ENCODE results near the gene A4GALT. TPM values are rescaled to one million over a fixed set of nuclear protein-coding genes. Genes with fewer than 3 reads are reported as not detected.

The A4GALT gene
- total RNA-seq, 1 donor from 2014 or later: 14.2 TPM

DNA sequence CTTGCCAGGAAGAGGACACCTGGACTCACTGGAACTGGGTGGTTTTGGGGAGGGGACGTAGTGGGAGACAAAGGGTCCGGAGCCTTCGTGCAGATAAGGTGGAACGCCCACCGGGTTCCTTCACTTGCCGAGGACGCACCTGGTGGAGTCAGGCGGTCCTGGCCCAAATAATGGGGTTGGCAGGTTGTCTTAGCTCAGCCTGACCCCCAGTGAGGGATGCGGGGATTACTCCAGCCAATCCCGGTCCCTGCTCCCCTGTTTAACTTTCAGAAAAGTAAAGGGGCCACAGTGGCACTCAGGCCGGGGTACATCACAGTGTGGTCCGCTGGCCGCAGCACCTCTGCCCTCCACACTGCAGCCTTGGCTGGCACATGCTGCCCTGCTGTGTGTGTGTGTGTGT, 18.0 kb downstream of the A4GALT start:
- DNase-seq (ENCODE audit: low spot score): no peak

DNA sequence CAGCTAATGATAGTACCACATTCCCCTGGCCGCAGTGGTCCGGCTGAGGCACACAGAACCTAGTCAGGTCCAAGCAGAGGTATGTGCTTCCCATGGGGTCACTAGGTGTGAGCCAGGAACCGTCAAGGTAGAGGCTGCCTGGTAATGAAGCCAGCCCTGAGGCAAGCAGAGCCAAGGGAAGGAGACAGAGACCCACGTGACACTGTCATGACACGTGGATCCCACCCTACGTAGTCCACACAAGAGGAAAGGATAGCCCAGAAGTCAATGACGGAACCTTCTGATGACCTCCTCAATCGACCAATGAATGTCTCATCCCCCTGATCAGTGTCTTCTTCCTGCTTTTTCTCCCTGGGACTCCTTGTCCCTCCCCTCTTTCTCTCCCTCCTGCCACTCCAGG, 19.0 kb downstream of the A4GALT start:
- DNase-seq (ENCODE audit: low spot score): no peak

DNA sequence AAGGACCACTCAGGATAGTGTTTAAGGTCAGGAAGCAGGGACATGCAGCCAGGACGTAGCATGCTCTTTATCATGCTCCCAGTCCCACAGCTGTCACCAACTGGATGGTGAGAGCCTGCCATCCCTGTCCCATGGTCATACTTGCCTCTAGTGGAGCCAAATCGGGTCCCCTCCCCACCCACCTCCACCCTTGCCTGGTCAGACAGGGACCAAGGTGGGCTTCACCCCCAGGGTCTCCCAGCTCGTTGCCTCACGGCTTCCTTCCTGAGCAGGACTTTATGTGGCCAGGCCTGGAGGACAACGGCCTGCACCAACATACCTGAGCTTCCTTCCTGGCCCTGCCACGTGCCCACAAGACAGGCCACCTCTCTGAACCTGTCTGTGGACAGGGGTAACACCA, 19.8 kb downstream of the A4GALT start:
- DNase-seq (ENCODE audit: low spot score): no peak

DNA sequence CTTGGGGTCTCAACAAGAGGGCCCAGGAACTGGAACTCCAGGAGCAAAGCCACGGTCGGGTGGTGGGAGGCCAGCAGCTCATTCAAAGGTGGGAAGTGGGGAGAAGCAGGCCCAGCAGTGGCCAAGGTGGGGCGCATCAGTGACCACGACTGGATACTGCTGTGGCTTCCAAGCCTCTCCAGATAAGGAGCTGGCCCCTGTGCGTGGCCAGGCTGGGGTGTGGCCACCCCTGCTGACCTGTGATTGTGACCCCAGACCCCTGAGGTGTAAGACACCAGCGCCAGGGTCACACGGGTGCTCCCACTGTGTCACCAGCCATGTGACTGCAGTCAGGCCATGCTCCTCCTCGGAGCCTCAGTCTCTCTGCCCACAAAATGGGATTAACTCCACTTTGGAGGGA, 20.3 kb downstream of the A4GALT start:
- no peak for DNase-seq (ENCODE audit: low spot score)

DNA sequence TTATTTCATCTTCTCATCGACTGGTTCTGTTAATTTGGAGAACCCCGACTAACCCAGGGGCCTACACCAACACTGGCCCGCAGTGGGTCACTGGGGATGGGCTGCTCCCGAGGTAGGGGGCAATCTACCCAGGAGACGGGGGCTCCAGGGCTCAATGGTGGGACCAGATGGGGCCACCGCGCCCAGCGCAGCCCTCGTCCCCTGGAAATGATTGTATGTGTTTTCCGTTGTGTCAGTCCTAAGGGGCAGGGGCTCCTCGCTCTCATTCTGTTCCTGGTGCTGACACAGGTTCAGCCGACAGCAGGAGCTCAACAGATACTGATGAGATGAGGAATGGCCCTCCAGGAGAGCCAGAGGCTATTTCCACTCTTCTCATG, 20.7 kb downstream of the A4GALT start:
- DNase-seq (ENCODE audit: low spot score): no peak

DNA sequence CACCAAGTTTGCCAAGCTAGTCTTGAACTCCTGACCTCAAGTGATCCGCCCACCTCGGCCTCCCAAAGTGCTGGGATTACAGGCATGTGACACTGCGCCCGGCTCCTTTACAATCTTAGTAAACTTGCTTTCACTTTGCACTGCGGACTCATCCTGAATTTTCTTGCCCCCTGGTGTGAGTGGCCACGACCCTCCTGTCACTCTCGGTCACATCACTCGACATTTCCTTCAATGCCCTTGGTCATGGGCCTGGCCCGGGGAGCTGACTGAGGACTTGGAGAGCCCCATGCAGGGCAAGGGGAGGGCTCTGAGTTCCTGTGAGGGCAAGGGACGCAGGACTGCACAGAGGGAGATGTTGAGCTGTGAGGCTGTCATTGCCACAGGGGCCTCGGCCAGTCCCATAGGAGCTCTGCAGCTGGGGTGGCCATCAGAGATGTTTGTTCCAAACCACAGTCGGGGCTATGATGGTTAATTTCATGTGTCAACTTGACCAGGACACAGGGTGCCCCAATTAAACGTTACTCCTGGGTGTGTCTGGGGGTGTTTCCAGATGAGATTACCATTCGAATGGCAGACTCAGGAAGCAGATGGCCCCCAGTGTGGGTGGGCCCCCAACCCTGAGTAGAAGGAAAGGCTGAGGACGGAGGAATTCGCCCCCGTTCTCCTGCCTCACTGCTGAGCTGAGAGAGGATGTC, 21.2 kb downstream of the A4GALT start:
- no peak for DNase-seq (ENCODE audit: low spot score)

DNA sequence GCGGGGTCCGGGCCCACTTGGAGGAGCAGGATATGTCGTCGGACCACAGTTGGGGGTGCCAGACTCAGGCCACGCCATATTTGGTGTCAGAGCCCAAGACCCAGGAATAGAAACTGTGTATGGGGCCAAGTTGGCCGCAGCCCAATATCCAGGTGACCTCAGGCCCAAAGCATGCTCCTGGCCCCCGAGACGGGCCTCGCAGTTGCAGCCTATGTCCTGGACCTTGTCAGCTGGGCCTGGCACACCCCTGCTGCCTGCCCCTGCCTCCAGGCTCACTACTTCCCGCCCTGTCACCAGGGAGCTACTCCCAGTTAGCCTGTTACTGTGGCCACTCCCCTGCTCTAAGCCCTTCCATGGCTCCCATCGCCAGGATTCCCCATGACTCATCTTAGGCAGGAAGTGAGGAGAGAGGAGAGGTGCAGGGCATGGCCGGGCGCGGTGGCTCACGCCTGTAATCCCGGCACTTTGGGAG, 23.1 kb downstream of the A4GALT start:
- peak; percentile 90 for DNase-seq (ENCODE audit: low spot score)

DNA sequence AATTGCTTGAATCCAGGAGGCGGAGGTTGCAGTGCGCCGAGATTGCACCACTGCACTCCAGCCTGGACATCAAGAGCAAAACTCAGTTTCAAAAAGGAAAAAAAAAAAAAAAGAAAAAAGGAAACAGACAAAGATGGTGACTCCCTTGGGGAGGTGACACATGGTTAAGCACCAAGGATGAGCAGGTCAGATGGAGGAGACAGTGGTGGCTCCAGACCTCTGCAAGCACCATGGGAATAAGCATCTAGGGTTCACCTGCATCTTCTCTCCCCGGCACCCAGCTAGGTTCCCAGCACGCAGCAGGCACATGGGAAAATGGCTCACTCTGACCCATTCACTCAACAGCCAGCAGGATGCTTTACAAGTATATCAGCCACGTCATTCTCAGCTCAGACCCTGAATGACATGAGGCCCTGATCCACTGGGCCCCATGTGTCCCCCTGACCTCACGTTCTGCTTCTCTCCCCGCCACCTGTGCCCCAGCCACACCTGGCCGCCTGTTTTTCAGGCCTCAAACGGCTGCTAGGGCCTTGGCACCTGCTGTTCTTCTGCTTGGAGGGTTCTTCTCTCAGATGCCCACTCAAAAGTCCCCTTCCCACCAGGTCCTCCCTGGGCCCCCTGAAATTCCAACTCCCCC, 24.2 kb downstream of the A4GALT start:
- DNase-seq (ENCODE audit: low spot score): no peak

DNA sequence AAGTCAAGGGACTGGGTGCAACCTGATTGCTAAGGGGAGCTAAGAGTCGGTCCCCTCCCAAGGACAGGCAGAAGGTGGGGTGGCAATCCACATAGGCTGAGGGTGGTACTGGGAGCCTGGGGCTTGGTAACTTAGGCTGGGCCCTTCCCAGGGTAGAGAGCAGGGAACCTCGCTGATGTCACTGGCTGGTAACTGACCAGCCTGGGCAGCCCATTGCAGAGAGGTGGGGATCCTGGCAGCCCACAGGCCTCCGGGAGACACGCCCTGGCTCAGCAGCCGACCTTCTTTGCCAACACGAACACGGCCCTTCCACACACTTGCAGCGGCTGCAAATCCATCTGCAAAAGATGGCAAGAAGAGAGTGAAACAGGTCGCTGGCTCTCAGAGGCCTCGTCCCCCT, 25.4 kb downstream of the A4GALT start:
- DNase-seq (ENCODE audit: low spot score): no peak

DNA sequence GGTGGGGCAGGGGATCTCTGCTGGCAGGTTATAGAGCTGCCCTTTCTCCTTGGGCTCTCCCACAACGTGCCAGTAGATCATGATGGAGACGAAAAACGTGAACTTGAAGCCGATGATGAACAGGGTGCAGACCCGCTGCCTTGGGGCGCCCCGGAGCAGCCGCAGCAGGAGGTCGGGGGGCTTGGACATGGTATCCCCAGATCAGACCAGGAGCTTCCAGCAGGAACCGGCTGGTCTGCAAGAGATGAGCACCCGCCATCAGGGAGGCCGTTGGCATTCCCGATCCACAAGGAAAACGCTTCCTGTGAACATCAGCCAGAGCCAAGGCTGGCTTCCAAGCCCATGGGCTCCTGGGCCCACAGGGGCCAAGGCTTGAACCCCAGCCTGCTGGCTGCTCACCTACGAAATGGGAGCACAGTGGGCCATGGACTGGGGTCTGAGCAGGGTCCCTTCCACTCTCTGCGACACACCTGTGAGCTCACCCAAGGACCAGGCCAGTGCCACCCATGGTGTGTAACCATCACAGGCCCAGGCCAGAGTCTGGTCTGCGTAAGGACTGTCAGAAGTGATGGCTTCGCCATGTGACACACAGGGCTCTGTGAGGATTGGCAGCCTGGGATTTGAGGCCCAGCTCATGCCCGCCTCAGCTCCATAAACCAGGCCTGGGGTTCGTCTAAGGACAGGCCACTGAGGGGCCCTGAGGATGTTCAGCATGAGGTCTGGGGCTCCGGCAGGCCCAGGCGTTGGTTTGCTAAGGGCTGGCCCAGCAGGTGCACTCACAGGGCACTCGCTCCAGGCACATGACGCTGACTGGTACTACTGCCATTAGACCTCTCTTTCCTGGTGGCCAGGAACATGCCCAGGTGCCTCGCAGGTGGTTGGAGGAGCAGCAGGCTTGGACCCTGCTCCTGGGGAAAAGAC, 26.6 kb downstream of the A4GALT start:
- no peak for DNase-seq (ENCODE audit: low spot score)

DNA sequence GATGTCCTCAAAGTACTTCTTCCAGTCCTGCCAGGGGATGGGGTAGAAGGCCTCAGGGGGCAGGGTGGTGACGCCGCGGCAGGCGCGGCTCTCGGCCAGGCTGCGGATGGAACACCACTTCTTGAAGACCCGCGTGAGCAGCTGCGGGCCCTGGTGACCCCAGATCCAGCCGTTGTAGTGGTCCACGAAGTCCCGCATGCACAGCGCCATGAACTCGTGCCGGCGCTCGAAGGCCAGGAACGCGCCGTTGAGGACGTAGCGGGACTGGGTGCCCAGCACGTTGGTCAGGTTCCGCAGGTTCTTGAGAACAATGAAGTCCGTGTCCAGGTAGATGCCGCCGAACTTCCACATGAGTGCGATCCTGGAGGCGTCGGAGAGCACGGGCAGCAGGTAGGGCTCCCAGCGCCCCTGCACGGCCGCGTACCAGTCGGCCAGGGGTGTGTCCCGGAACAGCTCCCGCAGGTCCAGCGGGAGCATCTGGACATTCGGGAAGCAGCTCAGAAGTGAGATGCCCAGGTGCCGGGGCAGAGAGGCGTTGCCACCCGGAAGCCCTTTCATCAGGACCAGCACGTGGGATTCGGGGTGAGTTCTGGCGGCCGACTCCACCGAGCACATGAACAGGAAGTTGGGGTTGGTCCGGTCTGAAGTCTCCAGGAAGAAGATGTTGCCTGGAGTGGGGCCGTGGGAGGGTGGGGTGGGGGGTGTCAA, 27.5 kb downstream of the A4GALT start:
- DNase-seq (ENCODE audit: low spot score): no peak

DNA sequence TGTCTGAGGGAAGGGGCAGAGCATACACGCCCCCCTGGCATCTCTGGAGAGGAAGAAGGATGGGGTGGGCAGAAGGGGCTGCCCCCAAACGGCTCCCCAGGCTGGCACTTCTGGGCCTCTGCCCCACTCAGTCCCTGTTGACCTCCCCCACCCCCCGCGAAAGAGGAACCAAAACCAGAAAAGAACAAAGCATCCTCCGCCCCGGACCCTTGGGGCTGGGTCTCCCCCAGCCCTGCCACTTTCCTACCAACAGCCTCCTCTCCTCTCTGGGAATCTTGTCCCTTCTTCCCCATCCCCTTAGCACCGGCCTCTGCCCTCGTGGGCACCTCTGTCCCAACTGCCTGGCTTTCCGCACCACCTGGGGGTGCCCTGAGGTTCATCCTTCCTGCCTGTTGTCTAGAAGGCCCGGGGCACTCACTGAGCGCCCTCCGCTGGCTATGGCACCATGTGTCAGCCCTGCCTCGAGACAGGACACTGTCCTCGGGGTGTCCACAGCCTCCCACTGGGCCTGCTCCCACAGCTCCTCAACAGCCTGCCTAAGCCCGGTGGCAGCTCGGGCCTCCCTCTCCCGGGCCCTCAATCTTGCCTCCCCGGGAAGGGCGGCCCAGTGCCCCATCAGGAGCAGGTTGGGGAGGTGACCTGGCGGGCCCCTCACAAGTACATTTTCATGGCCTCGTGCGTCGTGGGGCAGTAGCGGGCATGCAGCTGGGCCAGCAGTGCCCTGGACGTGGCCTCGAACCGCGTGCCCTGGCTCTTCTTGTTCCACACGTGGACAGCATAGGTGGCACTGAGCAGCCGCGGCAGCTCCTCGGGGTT, 28.2 kb downstream of the A4GALT start:
- DNase-seq (ENCODE audit: low spot score): no peak

DNA sequence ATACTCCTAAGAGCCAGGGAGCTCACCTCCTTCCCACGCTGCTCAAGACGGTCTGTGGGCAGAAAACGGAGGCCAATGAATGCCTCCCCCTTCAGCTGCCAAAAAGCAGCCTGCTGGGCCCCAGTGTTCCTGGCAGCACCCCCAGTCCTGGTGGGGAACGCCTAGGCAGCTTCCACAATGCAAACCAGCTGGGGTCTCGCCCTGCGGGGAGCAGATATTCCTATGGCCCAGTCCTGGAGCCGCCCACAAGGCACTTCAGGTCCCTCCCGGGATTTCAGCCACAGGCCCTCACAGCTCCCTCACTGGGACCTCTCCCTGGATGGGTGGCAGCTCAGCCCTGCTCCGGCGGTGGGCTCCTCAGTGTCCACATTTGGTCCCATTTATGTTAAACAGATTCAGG, 29.2 kb downstream of the A4GALT start:
- DNase-seq (ENCODE audit: low spot score): no peak

DNA sequence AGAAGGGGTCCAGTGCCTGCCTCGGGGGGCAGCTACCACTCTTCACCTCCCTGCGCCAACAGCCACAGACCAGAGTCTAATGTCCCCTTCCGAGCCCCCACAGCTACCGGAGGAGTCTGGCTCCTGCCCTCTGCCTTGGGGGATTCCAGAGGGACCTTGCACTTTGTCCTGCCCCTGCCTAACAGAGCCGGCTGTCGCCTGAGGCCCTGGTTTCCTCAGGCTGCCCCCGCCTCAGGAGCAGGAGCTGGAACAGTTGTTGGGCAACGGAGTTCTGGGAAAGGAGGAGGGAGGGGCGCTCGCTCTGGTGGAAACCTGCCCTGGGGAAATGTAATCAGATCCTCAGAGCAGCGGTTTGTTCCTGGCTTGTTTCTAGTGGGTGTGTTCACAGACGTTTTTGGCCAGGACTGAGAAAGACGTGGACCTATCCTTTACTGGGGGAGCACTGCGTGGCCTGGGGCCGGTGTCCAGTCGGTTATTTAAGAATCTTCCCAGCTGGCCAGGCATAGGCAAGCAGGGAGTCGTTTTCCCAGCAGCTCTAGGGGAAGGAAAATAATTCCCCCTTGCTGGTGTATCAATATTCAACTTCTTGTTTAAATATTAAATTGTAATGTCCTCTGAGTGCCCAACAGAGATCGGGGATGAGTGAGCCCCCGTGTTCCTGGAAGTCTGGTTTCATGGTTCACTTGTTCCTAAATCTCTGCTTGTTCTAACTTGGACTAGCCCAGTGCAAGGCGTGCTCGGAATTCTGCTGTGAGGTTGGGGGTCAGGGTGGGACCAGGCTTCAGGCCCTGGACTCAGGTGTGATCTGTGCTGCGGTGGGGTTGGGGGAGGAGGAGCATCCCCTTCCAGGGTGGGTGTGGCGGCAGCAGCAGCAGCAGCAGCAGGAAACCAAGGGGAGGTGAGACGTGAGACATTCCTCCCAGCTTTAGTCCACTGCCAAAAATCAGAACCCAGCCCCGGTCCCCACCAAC, 32.1 kb downstream of the A4GALT start:
- peak; percentile 97 for DNase-seq (ENCODE audit: low spot score)

DNA sequence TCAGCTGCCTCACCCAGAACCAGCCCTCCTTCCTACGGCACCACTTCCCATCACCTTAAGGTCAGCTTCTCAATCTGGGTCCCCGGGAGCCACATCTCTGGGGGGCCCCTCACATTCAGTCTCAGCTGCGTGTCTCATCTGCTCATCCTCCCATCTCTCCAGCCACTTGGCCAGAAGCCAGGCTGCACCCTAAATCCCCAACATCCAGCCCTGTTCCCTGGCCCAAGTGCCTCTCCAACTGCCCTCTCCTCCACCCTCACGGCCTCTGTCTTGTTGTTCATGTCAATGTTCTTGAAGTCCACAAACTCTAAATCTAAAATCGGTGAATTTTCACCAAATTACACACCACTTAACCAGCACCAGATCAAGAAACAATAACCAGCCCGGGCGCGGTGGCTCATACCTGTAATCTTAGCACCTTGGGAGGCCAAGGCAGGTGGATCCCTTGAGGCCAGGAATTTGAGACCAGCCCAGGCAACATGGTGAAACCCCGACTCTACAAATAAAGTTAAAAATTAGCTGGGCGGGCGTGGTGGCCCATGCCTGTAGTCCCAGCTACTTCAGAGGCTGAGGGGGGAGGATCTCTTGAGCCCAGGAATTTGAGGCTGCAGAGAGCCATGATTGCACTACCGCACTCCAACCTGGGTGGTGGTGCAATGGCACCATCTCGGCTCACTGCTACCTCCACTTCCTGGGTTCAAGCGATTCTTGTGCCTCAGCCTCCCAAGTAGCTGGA, 33.7 kb downstream of the A4GALT start:
- DNase-seq (ENCODE audit: low spot score): no peak

DNA sequence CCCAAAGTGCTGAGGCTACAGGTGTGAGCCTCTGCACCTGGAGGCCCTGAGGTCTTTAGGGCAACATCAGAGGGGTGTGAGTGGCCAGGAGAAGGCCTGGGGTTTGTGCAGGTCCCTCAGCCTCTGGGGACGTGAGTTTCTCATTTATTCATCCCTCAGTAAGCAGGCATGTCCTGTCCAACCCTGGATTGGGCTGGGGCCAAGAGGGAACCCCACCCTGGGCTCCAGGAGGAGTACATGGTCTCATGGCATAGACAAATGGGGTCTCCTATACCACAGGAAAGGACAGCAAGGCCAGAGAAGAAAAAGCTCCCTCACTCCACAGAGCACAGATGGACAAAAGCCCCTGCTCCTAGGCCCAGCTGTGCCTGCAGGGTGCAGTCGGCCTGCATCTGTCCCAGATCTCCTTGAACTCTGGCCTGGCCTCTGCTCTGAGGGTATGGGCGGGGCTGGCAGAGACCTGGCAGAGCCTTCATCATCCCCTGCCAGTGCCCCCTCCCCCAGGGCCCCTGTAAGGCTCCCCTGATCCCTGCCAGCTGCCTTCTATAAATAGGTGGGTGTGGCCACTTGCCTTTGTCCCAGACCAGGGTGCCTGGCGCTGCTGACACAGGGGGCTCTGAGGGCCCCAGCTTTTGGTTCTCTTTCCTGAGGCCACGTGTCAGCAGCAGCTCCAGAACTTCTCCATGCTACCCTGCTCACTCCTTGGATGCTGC, 34.6 kb downstream of the A4GALT start:
- DNase-seq (ENCODE audit: low spot score): peak; percentile 80

DNA sequence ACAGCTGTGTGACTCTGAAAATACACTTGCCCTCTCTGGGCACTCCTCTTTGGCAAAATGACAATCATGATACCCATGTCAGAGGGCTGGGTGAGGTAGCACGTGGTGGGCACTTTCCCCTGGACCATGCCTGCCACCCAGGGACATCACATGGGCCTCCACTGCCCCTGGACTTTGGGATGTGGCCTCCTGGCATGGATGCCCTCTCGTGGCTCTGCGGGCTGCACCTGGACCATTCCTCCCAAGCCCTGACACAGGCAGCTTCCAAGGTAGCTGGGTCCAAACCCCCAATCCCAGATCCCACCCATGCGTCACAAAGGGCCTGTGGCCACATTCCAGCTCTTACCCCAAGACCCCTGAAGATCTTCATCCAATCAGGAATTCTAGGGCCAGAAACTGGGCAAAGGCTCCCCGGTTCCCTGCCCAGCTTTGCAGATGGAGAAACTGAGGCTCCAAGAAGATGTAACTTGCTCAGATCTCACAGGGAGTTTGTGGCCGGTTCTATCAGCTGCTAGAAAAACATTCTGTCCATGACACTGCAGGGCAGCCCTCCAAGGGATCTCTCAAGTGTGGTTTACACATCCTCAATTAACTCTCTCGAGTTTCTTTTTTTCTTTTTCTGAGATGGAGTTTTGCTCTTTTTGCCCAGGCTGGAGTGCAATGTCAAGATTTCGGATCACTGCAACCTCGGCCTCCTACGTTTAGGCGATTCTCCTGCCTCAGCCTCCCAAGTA, 36.0 kb downstream of the A4GALT start:
- peak; percentile 49 for DNase-seq (ENCODE audit: low spot score)
